LNCAP (cell line): ENCODE measurements around the gene ADGRD1.

Source experiments
- CTCF ChIP-seq: fragments of 450-650 bp; IDR thresholded peaks from 2 replicates; pipeline ENCODE4 v1.5.1; 2017; ENCODE audit warnings: mild to moderate bottlenecking

Gene ADGRD1

GRCh38 chr12:130954544-130954831 lies 781 bp downstream of the ADGRD1 start:
- TF ChIP-seq CTCF: no peak

- TF ChIP-seq CTCF: no peak
These were observed 1.6 kb downstream of the ADGRD1 start for GRCh38 chr12:130955238-130955816.

GRCh38 chr12:130956009-130956408 lies 2.3 kb downstream of the ADGRD1 start:
- TF ChIP-seq CTCF: no peak

- no peak for TF ChIP-seq CTCF
These were observed 3.0 kb downstream of the ADGRD1 start for GRCh38 chr12:130956456-130957303.

GRCh38 chr12:130957304-130957621 lies 3.6 kb downstream of the ADGRD1 start:
- TF ChIP-seq CTCF: no peak

- no peak for TF ChIP-seq CTCF
These were observed 4.9 kb downstream of the ADGRD1 start for GRCh38 chr12:130958557-130959140.

- TF ChIP-seq CTCF: no peak
These were observed 5.9 kb downstream of the ADGRD1 start for GRCh38 chr12:130959632-130960031.
